ENCODE measurements around the gene RECQL5. TPM values are rescaled to one million over a fixed set of nuclear protein-coding genes. Genes with fewer than 3 reads are reported as not detected.

The RECQL5 gene
- total and polyA plus RNA-seq, 2 of the 8 experiments (the other 6 are each of a cell fraction or from before 2014, with no cell fraction given), result 15.1 to 41.1 TPM

- Histone ChIP-seq H3K27me3 (replicated peaks in 1 of 4; ENCODE audit: control insufficient read depth in 3 of 4, extremely low read depth in 1 of 4, insufficient read depth in 3 of 4, low read length in 3 of 4) (no peaks in the 10 kb centered on the region), H3K36me3 (ENCODE audit: control insufficient read depth in 2 of 4, insufficient read depth in 4 of 4, low read length in 3 of 4) (peaks cover 2 to 9% (median 5%) of the 10 kb centered on the region in 4 experiments; a peak in 4 of 8 replicates), H4K20me1 (replicated peaks in 1 of 2; ENCODE audit: control insufficient read depth in 1 of 2, insufficient read depth in 2 of 2, low read length in 2 of 2) (peaks cover 10 to 17% of the 10 kb centered on the region in 2 experiments), H3K79me2 (ENCODE audit: control insufficient read depth in 1 of 2, insufficient read depth in 2 of 2, low read length in 2 of 2) (peaks cover 0 to 52% of the 10 kb centered on the region in 2 experiments; a peak in 2 of 4 replicates), H3K79me1 (ENCODE audit: low read depth, low read length) (peaks cover 15% of the 10 kb centered on the region), H2BK20ac (ENCODE audit: low read length) (no peak overlapping the region), H4K8ac (ENCODE audit: extremely low read depth, insufficient read depth, low read length) (no peak overlapping the region), H2BK15ac (ENCODE audit: low read length) (no peak overlapping the region), H3K18ac (ENCODE audit: extremely low read depth, low read length) (no peak overlapping the region), H3K9ac (replicated peaks in 1 of 4; ENCODE audit: extremely low read depth in 1 of 4, low read depth in 3 of 4, low read length in 3 of 4) (no peak overlapping the region), H3K56ac (replicated peaks; ENCODE audit: insufficient read length, low read depth, low read length) (no peak overlapping the region), H3K9me3 (ENCODE audit: insufficient read depth in 2 of 2, low read depth in 1 of 2, low read length in 1 of 2) (no peaks in the 10 kb centered on the region), H3K23ac (ENCODE audit: insufficient read length) (no peak overlapping the region), H3K4me2 (ENCODE audit: insufficient read depth in 1 of 2, low read depth in 2 of 2, low read length in 2 of 2) (no peak overlapping the region), H4K5ac (ENCODE audit: insufficient read length, low read depth, low read length) (no peak overlapping the region), H3K4me3 (ENCODE audit: extremely low read depth in 1 of 4, insufficient read depth in 2 of 4, low read depth in 3 of 4, low read length in 4 of 4) (no peak overlapping the region), H2AFZ (ENCODE audit: low read length) (no peak overlapping the region), H3K23me2 (ENCODE audit: low read depth, low read length) (peaks cover 2% of the 10 kb centered on the region; the same call in 1 of the 2 replicates), H3K14ac (ENCODE audit: insufficient read length) (no peak overlapping the region), H3K4me1 (replicated peaks in 1 of 4; ENCODE audit: control insufficient read depth in 3 of 4, insufficient read depth in 4 of 4, low read length in 3 of 4) (peaks cover 3 to 21% (median 7%) of the 10 kb centered on the region in 4 experiments), H2AK5ac (ENCODE audit: low read depth, low read length) (no peak overlapping the region), H4K91ac (replicated peaks; ENCODE audit: insufficient read length, low read length) (no peak overlapping the region), H2BK120ac (replicated peaks; ENCODE audit: low read depth, low read length) (no peak overlapping the region), H3K4ac (replicated peaks; ENCODE audit: insufficient read length, low read depth, low read length) (no peak overlapping the region), H3K27ac (ENCODE audit: low read depth, low read length) (no peak overlapping the region), H2BK5ac (ENCODE audit: low read depth, low read length) (no peak overlapping the region), H2BK12ac (ENCODE audit: low read depth, low read length) (no peak overlapping the region)
- CTCF ChIA-PET (ENCODE audit: partially characterized antibody), result interaction anchor here (0.7 to 6.8 kb wide), 17 partner anchors 9 to 91 kb away, joined by 3 to 48 read pairs (median 6); partner anchors contain the start of gene SMIM5
- FAIRE-seq (no peak), DNase-seq (ENCODE audit: low read depth in 1 of 2, low spot score in 2 of 2) (no peak)
- WGBS, 2 experiments (ENCODE audit: extremely low coverage in 1 of 2, insufficient coverage in 1 of 2, insufficient read length in 1 of 2, insufficient replicate concordance in 2 of 2, low coverage in 1 of 2, low lambda C conversion rate in 2 of 2, missing lambda C conversion rate in 1 of 2), result 94% methylated on average over 14 of the region's 14 CpGs; no CpG with 5 or more reads in 1 of the 2 experiments
- POLR2A ChIA-PET (ENCODE audit: partially characterized antibody), result interaction anchor here (0.5 to 1.7 kb wide), 10 partner anchors 8 to 88 kb away, joined by 3 to 6 read pairs (median 4); a partner anchor contains a TSS
- TF ChIP-seq SUZ12 (IDR thresholded peaks at IDR 0.05; ENCODE audit: low read length), result no peak
- TF ChIP-seq SIX5 (IDR thresholded peaks at IDR 0.05; ENCODE audit: low read depth, low read length), result no peak
- no peak for TF ChIP-seq RXRA (IDR thresholded peaks at IDR 0.05; ENCODE audit: insufficient read depth, low read depth, low read length)
- no peak for TF ChIP-seq NRF1 (IDR thresholded peaks at IDR 0.05; ENCODE audit: low read depth, low read length)
- no peak for TF ChIP-seq GABPA (IDR thresholded peaks at IDR 0.05; ENCODE audit: borderline replicate concordance, insufficient read depth, low read length)
- no peak for TF ChIP-seq TEAD4 (IDR thresholded peaks at IDR 0.05; ENCODE audit: low read depth, low read length)
- TF ChIP-seq POU5F1 (IDR thresholded peaks at IDR 0.05; ENCODE audit: low read depth, low read length), result no peak
- TF ChIP-seq HDAC2 (IDR thresholded peaks at IDR 0.05; ENCODE audit: borderline replicate concordance in 1 of 2, low read depth in 2 of 2, low read length in 2 of 2), result no peak
- no peak for TF ChIP-seq NANOG (IDR thresholded peaks at IDR 0.05; ENCODE audit: insufficient read depth, low read depth, low read length, poor library complexity, severe bottlenecking)
- TF ChIP-seq ATF3 (IDR thresholded peaks at IDR 0.05; ENCODE audit: insufficient read depth, low read depth, low read length), result no peak
- no peak for TF ChIP-seq RBBP5 (IDR thresholded peaks at IDR 0.05; ENCODE audit: borderline replicate concordance, low read depth, low read length)
These were observed 25.1 kb upstream of the RECQL5 start for GRCh38 chr17:75691801-75692626.

Measured in H1 (cell line).